Measurements from ENCODE around the gene RAB5IF. TPM values are rescaled to one million over a fixed set of nuclear protein-coding genes. Genes with fewer than 3 reads are reported as not detected.

RAB5IF gene

DNA sequence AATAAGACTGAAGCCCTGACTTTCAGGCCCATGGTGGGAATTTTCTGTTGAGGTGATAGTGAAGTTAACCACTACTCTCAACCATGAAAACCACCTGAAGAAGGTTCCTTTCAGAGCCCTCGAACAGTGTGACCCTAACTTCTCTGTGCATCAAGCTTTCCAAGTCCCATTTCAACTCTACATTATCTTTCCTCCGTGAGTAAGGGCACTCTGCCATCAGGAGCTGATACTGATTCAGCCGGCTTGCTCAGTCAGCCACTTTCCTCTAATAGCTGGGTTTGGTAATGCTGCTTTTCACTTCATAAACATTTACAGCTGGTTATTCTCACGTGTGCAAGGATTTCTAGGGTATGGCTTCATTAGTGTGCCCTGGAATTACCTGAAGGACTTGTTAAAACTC lies 51.2 kb downstream of the RAB5IF start:
- H3K27ac ChIP-seq (replicated peaks; ENCODE audit: low read length) = no peak overlapping the region
- H2AFZ ChIP-seq (ENCODE audit: low read length) = no peak overlapping the region
- H3K23ac ChIP-seq (ENCODE audit: low read depth, low read length, poor library complexity) = no peak overlapping the region
- H3K9ac ChIP-seq (ENCODE audit: low read depth, low read length, poor library complexity) = no peak overlapping the region
- no peak overlapping the region for H2BK12ac ChIP-seq (ENCODE audit: low read length)
- H3K27me3 ChIP-seq (ENCODE audit: control insufficient read depth in 3 of 3, insufficient read depth in 3 of 3, low read depth in 1 of 3, low read length in 3 of 3) = no peaks in the 10 kb centered on the region
- H2BK15ac ChIP-seq (ENCODE audit: low read length) = no peak overlapping the region
- no peak overlapping the region for H2AK5ac ChIP-seq (ENCODE audit: low read depth, low read length)
- no peak overlapping the region for H2BK120ac ChIP-seq (ENCODE audit: low read depth, low read length)
- H3K36me3 ChIP-seq (replicated peaks in 1 of 2; ENCODE audit: control insufficient read depth in 2 of 2, insufficient read depth in 2 of 2, low read length in 2 of 2) = peaks cover 0 to 22% of the 10 kb centered on the region in 2 donors
- no peaks in the 10 kb centered on the region for H3K9me3 ChIP-seq (replicated peaks in 1 of 2; ENCODE audit: control insufficient read depth in 2 of 2, insufficient read depth in 1 of 2, low read depth in 1 of 2, low read length in 2 of 2)
- no CpG with 5 or more reads among the region's 4 CpGs for WGBS, 2 donors (ENCODE audit: extremely low coverage in 2 of 2, insufficient read length in 2 of 2, insufficient replicate concordance in 1 of 2)
- H3K4ac ChIP-seq (ENCODE audit: low read length) = no peak overlapping the region
- no peaks in the 10 kb centered on the region for H3K79me1 ChIP-seq (ENCODE audit: low read depth, low read length)
- H3K4me3 ChIP-seq (ENCODE audit: low read length in 2 of 2) = no peak overlapping the region
- no peak for DNase-seq (ENCODE audit: low spot score)
- no peak overlapping the region for H4K91ac ChIP-seq (ENCODE audit: low read depth, low read length, poor library complexity)
- no peak overlapping the region for H3K14ac ChIP-seq (ENCODE audit: low read length)
- H4K8ac ChIP-seq (ENCODE audit: low read depth, low read length) = no peak overlapping the region
- H2BK5ac ChIP-seq (ENCODE audit: low read length) = no peak overlapping the region
- H3K18ac ChIP-seq (ENCODE audit: low read length) = no peak overlapping the region
- H3K4me1 ChIP-seq (ENCODE audit: control insufficient read depth in 2 of 2, insufficient read depth in 1 of 2, low read depth in 1 of 2, low read length in 2 of 2) = peaks cover 0 to 7% of the 10 kb centered on the region in 2 donors
- no peak overlapping the region for H3K4me2 ChIP-seq (ENCODE audit: insufficient read depth, low read length, poor library complexity, severe bottlenecking)

- H2BK120ac ChIP-seq (ENCODE audit: low read depth, low read length) = no peak overlapping the region
- H3K4me3 ChIP-seq (ENCODE audit: low read length in 2 of 2) = no peak overlapping the region
- peaks cover 0 to 7% of the 10 kb centered on the region in 2 donors for H3K4me1 ChIP-seq (ENCODE audit: control insufficient read depth in 2 of 2, insufficient read depth in 1 of 2, low read depth in 1 of 2, low read length in 2 of 2)
- H2AK5ac ChIP-seq (ENCODE audit: low read depth, low read length) = no peak overlapping the region
- H3K4me2 ChIP-seq (ENCODE audit: insufficient read depth, low read length, poor library complexity, severe bottlenecking) = no peak overlapping the region
- no peak overlapping the region for H4K8ac ChIP-seq (ENCODE audit: low read depth, low read length)
- H2BK12ac ChIP-seq (ENCODE audit: low read length) = no peak overlapping the region
- no peaks in the 10 kb centered on the region for H3K9me3 ChIP-seq (replicated peaks in 1 of 2; ENCODE audit: control insufficient read depth in 2 of 2, insufficient read depth in 1 of 2, low read depth in 1 of 2, low read length in 2 of 2)
- H3K23ac ChIP-seq (ENCODE audit: low read depth, low read length, poor library complexity) = no peak overlapping the region
- no peak overlapping the region for H2AFZ ChIP-seq (ENCODE audit: low read length)
- no peak overlapping the region for H3K18ac ChIP-seq (ENCODE audit: low read length)
- no peak overlapping the region for H4K91ac ChIP-seq (ENCODE audit: low read depth, low read length, poor library complexity)
- DNase-seq (ENCODE audit: low spot score) = no peak
- no peak overlapping the region for H3K4ac ChIP-seq (ENCODE audit: low read length)
- no peak overlapping the region for H2BK5ac ChIP-seq (ENCODE audit: low read length)
- H3K79me1 ChIP-seq (ENCODE audit: low read depth, low read length) = no peaks in the 10 kb centered on the region
- H2BK15ac ChIP-seq (ENCODE audit: low read length) = no peak overlapping the region
- peaks cover 0 to 17% of the 10 kb centered on the region in 2 donors for H3K36me3 ChIP-seq (replicated peaks in 1 of 2; ENCODE audit: control insufficient read depth in 2 of 2, insufficient read depth in 2 of 2, low read length in 2 of 2)
- no CpG with 5 or more reads among the region's 3 CpGs for WGBS, 2 donors (ENCODE audit: extremely low coverage in 2 of 2, insufficient read length in 2 of 2, insufficient replicate concordance in 1 of 2)
- H3K14ac ChIP-seq (ENCODE audit: low read length) = no peak overlapping the region
- no peaks in the 10 kb centered on the region for H3K27me3 ChIP-seq (ENCODE audit: control insufficient read depth in 3 of 3, insufficient read depth in 3 of 3, low read depth in 1 of 3, low read length in 3 of 3)
- no peak overlapping the region for H3K27ac ChIP-seq (replicated peaks; ENCODE audit: low read length)
- H3K9ac ChIP-seq (ENCODE audit: low read depth, low read length, poor library complexity) = no peak overlapping the region
Measured at GRCh38 chr20:36658300-36658699, 52.7 kb downstream of the RAB5IF start.

Small RNAs within 50 kb of the gene (small RNA-seq; reads per million reads assigned to genes)
- not detected for gene RF00017 (ENCODE audit: insufficient read depth)
